ENCODE results near the gene SPC24.
"Not testable (repeated sequence)": the region's sequence is repeated elsewhere in the genome, so short reads cannot be mapped to it uniquely, and the experiment has no call there.

Gene SPC24

DNA sequence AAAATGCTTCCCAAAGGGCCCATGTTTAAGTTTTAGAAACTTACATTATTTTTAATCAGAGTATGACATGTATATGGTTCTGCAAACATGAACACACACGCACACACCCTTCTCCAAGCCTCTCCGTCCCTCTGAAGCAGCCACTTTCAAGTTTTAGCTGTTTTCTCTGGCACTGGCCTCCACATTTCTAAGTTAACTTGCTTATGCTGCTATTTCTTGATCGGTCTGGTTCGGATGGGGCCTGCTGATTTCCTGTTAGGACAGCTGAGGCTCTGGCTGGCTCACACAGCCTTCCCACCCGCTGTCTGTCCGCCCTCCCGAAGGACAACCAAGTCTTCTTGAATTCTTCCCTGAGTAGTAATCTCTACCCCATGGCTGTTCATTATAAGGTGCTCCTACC lies 4.4 kb downstream of the SPC24 start:
- no peak for TF ChIP-seq CTCF (IDR thresholded peaks at IDR 0.05; ENCODE audit: extremely low read depth, insufficient read depth, missing control alignments)
- in situ Hi-C loops (cut with MboI; ENCODE audit: low pct_unique_long_range_greater_than_20kb, low sequenced_read_pairs, unreplicated experiment) = no loop called here

GRCh38 chr19:11148001-11148400 lies 7.6 kb downstream of the SPC24 start:
- in situ Hi-C loops (cut with MboI; ENCODE audit: low pct_unique_long_range_greater_than_20kb, low sequenced_read_pairs, unreplicated experiment) = no loop called here
- DNase-seq (ENCODE audit: low spot score) = no peak
- TF ChIP-seq CTCF (IDR thresholded peaks at IDR 0.05; ENCODE audit: extremely low read depth, insufficient read depth, missing control alignments) = no peak

More for the DNA sequence above, 4.4 kb downstream of the SPC24 start:
- no peak for DNase-seq (ENCODE audit: low spot score)

- in situ Hi-C loops (cut with MboI; ENCODE audit: low pct_unique_long_range_greater_than_20kb, low sequenced_read_pairs, unreplicated experiment) = no loop called here
- no peak for DNase-seq (ENCODE audit: low spot score)
Measured at GRCh38 chr19:11145536-11145924, 10.1 kb downstream of the SPC24 start.

GRCh38 chr19:11142528-11143171 lies 12.9 kb downstream of the SPC24 start:
- no peak for TF ChIP-seq CTCF (IDR thresholded peaks at IDR 0.05; ENCODE audit: extremely low read depth, insufficient read depth, missing control alignments)
- in situ Hi-C loops (cut with MboI; ENCODE audit: low pct_unique_long_range_greater_than_20kb, low sequenced_read_pairs, unreplicated experiment) = no loop called here
- DNase-seq (ENCODE audit: low spot score) = no peak

More at GRCh38 chr19:11145536-11145924, 10.1 kb downstream of the SPC24 start:
- TF ChIP-seq CTCF (IDR thresholded peaks at IDR 0.05; ENCODE audit: extremely low read depth, insufficient read depth, missing control alignments) = no peak

GRCh38 chr19:11141937-11142527 lies 13.6 kb downstream of the SPC24 start:
- TF ChIP-seq CTCF (IDR thresholded peaks at IDR 0.05; ENCODE audit: extremely low read depth, insufficient read depth, missing control alignments) = no peak
- no peak for DNase-seq (ENCODE audit: low spot score)
- in situ Hi-C loops (cut with MboI; ENCODE audit: low pct_unique_long_range_greater_than_20kb, low sequenced_read_pairs, unreplicated experiment) = no loop called here

- no peak for DNase-seq (ENCODE audit: low spot score)
- no peak for TF ChIP-seq CTCF (IDR thresholded peaks at IDR 0.05; ENCODE audit: extremely low read depth, insufficient read depth, missing control alignments)
- in situ Hi-C loops (cut with MboI; ENCODE audit: low pct_unique_long_range_greater_than_20kb, low sequenced_read_pairs, unreplicated experiment) = no loop called here
Measured at GRCh38 chr19:11140896-11141295, 14.7 kb downstream of the SPC24 start.

DNA sequence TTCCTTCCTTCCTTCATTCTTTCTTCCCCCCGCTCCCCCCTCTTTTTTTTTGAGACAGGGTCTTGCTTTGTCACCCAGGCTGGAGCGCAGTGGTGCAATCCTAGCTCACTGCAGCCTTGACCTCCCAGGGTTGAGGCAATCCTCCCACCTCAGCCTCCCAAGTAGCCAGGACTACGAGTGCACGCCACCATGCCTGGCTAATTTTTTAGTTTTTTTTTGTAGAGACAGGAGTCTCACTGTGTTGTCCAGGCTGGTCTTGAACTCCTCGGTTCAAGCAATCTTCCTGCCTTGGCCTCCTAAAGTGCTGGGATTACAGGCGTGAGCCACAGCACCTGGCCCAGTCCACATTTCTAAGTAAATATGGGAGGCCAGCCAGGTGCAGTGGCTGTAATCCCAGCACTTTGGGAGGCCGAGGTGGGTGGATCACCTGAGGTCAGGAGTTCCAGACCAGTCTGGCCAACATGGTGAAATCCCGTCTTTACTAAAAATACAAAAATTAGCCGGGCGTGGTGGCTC lies 15.5 kb downstream of the SPC24 start:
- in situ Hi-C loops (cut with MboI; ENCODE audit: low pct_unique_long_range_greater_than_20kb, low sequenced_read_pairs, unreplicated experiment); DNase-seq (ENCODE audit: low spot score): not testable (repeated sequence)
